H9 (cell line): ENCODE results near the gene IGLL5. TPM values are rescaled to one million over a fixed set of nuclear protein-coding genes. Genes with fewer than 3 reads are reported as not detected.

Experiments
- DNase-seq: peaks from one replicate; pipeline ENCODE4 v3.0.0-alpha.2; 2017
- H2AFZ ChIP-seq: one replicate; pipeline ENCODE4 v1.6.1; 2013; ENCODE audit warnings: mild to moderate bottlenecking, low read length, control low read depth, moderate library complexity
- H2AK5ac ChIP-seq: 2 replicates; pipeline ENCODE4 v1.6.1; 2013; ENCODE audit warnings: low read length, control low read depth, mixed read lengths; ENCODE audit not compliant: insufficient read length
- H2BK120ac ChIP-seq: one replicate; pipeline ENCODE4 v1.6.1; 2013; ENCODE audit warnings: low read depth, mild to moderate bottlenecking, low read length, control low read depth, inconsistent platforms; ENCODE audit not compliant: poor library complexity, severe bottlenecking
- H2BK12ac ChIP-seq: 2 replicates; pipeline ENCODE4 v1.6.1; 2013; ENCODE audit warnings: low read length, control low read depth, mixed read lengths, low read depth; ENCODE audit not compliant: insufficient read length
- H2BK15ac ChIP-seq: 2 replicates; pipeline ENCODE4 v1.6.1; 2013; ENCODE audit warnings: low read depth, low read length, control low read depth
- H2BK20ac ChIP-seq: one replicate; pipeline ENCODE4 v1.6.1; 2013; ENCODE audit warnings: low read depth, mild to moderate bottlenecking, low read length, control low read depth, inconsistent platforms; ENCODE audit not compliant: poor library complexity, severe bottlenecking
- H2BK5ac ChIP-seq: 2 replicates; pipeline ENCODE4 v1.6.1; 2013; ENCODE audit warnings: low read length, control low read depth, mixed read lengths; ENCODE audit not compliant: insufficient read length
- H3K14ac ChIP-seq: 2 replicates; pipeline ENCODE4 v1.6.1; 2013; ENCODE audit warnings: low read length, control low read depth; ENCODE audit not compliant: insufficient read depth
- H3K18ac ChIP-seq: 2 replicates; pipeline ENCODE4 v1.6.1; 2013; ENCODE audit warnings: low read depth, mild to moderate bottlenecking, mixed read lengths, low read length, control low read depth; ENCODE audit not compliant: insufficient read length
- H3K23ac ChIP-seq: 2 replicates; pipeline ENCODE4 v1.6.1; 2013; ENCODE audit warnings: low read length, control low read depth, mixed read lengths, low read depth; ENCODE audit not compliant: insufficient read length
- H3K23me2 ChIP-seq: 2 replicates; pipeline ENCODE4 v1.6.1; 2013; ENCODE audit warnings: low read depth, mild to moderate bottlenecking, mixed read lengths, low read length, control low read depth; ENCODE audit not compliant: insufficient read length, poor library complexity, severe bottlenecking
- H3K27ac ChIP-seq: 2 replicates; pipeline ENCODE4 v1.5.1; 2013; ENCODE audit warnings: low read length, control low read depth, mixed read lengths, low read depth; ENCODE audit not compliant: insufficient read length
- H3K27me3 ChIP-seq: 2 replicates; pipeline ENCODE4 v1.6.1; 2013; ENCODE audit warnings: low read length, control low read depth, inconsistent platforms; ENCODE audit not compliant: insufficient read depth
- H3K4ac ChIP-seq: 2 replicates; pipeline ENCODE4 v1.6.1; 2013; ENCODE audit warnings: low read depth, mild to moderate bottlenecking, control low read depth, inconsistent platforms, low read length, moderate library complexity
- H3K4me1 ChIP-seq: 2 replicates; pipeline ENCODE4 v1.6.1; 2013; ENCODE audit warnings: low read length, control low read depth, inconsistent platforms; ENCODE audit not compliant: insufficient read depth
- H3K4me2 ChIP-seq: 2 replicates; pipeline ENCODE4 v1.6.1; 2013; ENCODE audit warnings: low read length, control low read depth, mixed read lengths; ENCODE audit not compliant: insufficient read length, insufficient read depth
- H3K56ac ChIP-seq: 2 replicates; pipeline ENCODE4 v1.6.1; 2013; ENCODE audit warnings: low read depth, mild to moderate bottlenecking, mixed read lengths, low read length, control low read depth; ENCODE audit not compliant: insufficient read length
- H3K79me1 ChIP-seq: 2 replicates; pipeline ENCODE4 v1.6.1; 2013; ENCODE audit warnings: low read depth, mild to moderate bottlenecking, moderate library complexity, low read length, control low read depth, inconsistent platforms; ENCODE audit not compliant: insufficient read depth, poor library complexity, severe bottlenecking
- H3K79me2 ChIP-seq: 2 replicates; pipeline ENCODE4 v1.6.1; 2013; ENCODE audit warnings: low read length, control low read depth, inconsistent platforms; ENCODE audit not compliant: insufficient read depth
- H3K9ac ChIP-seq: 2 replicates; pipeline ENCODE4 v1.6.1; 2013; ENCODE audit warnings: low read length, control low read depth, mixed read lengths; ENCODE audit not compliant: insufficient read length; ENCODE audit errors: extremely low read depth
- H3K9me3 ChIP-seq: one replicate; pipeline ENCODE4 v1.6.1; 2013; ENCODE audit warnings: low read depth, low read length, inconsistent platforms; ENCODE audit not compliant: control insufficient read depth
- H3T11ph ChIP-seq: one replicate; pipeline ENCODE4 v1.6.1; 2013; ENCODE audit warnings: mild to moderate bottlenecking, low read length, control low read depth, inconsistent platforms
- H4K20me1 ChIP-seq: one replicate; pipeline ENCODE4 v1.6.1; 2013; ENCODE audit not compliant: control insufficient read depth, insufficient read length, insufficient read depth
- H4K5ac ChIP-seq: 2 replicates; pipeline ENCODE4 v1.6.1; 2013; ENCODE audit warnings: low read depth, mild to moderate bottlenecking, mixed read lengths, low read length, control low read depth; ENCODE audit not compliant: insufficient read length
- H4K8ac ChIP-seq: replicated peaks from 2 replicates; pipeline ENCODE4 v1.6.1; 2013; ENCODE audit warnings: low read length, control low read depth, mixed read lengths, low read depth; ENCODE audit not compliant: insufficient read length
- H4K91ac ChIP-seq: 2 replicates; pipeline ENCODE4 v1.6.1; 2013; ENCODE audit warnings: low read depth, mild to moderate bottlenecking, moderate library complexity, mixed read lengths, low read length, control low read depth; ENCODE audit not compliant: insufficient read length
- H3K27ac Mint-ChIP-seq, 3 experiments: 2 replicates in 2 of 3; 3 replicates in 1 of 3; pipeline ENCODE4 v1.8.0; 2020 to 2021; ENCODE audit warnings: mixed read lengths in 3 of 3, mild to moderate bottlenecking in 1 of 3, moderate library complexity in 1 of 3
- H3K27me3 Mint-ChIP-seq: 2 replicates; pipeline ENCODE4 v1.8.0; 2021; ENCODE audit warnings: low read depth, mild to moderate bottlenecking, moderate library complexity, mixed read lengths
- H3K36me3 Mint-ChIP-seq, 3 experiments: 2 replicates in 2 of 3; 3 replicates in 1 of 3; pipeline ENCODE4 v1.8.0; 2020 to 2021; ENCODE audit warnings: low read depth in 3 of 3, mixed read lengths in 3 of 3; ENCODE audit not compliant: insufficient read depth in 1 of 3
- H3K4me1 Mint-ChIP-seq, 2 experiments: 2 replicates each; pipeline ENCODE4 v1.8.0; 2020; ENCODE audit warnings: mixed read lengths in 2 of 2
- H3K4me3 Mint-ChIP-seq, 2 experiments: 2 replicates in 1 of 2; 3 replicates in 1 of 2; pipeline ENCODE4 v1.8.0; 2020 to 2021; ENCODE audit warnings: mild to moderate bottlenecking in 2 of 2, mixed read lengths in 2 of 2, moderate library complexity in 1 of 2
- H3K9me3 Mint-ChIP-seq, 2 experiments: 2 replicates in 1 of 2; 3 replicates in 1 of 2; pipeline ENCODE4 v1.8.0; 2020; ENCODE audit warnings: mild to moderate bottlenecking in 2 of 2, mixed read lengths in 2 of 2, moderate library complexity in 1 of 2
- WGBS: extraction: QIAGEN DNeasy Blood & Tissue Kit; methylation state at CpG from one replicate; pipeline ENCODE4 v1.1.7; 2013; ENCODE audit warnings: missing lambda C conversion rate, low lambda C conversion rate, mixed read lengths; ENCODE audit not compliant: insufficient read length; ENCODE audit errors: extremely low coverage; 5-methylcytosine and 5-hydroxymethylcytosine counted together
- total RNA-seq: library from RNA; stranded (reverse); gene quantifications from 2 replicates; pipeline ENCODE4 v1.2.1, GENCODE V29; 2021
- TF ChIP-seq, protein P1 (sequence below): fragments of 200-600 bp; sonication (generic); conservative IDR thresholded peaks from 3 replicates; pipeline ENCODE4 v1.8.0; 2021; ENCODE audit warnings: antibody characterized with exemption, mild to moderate bottlenecking

IGLL5 gene
- total RNA-seq, 1 experiment from 2014 or later: not detected

DNA sequence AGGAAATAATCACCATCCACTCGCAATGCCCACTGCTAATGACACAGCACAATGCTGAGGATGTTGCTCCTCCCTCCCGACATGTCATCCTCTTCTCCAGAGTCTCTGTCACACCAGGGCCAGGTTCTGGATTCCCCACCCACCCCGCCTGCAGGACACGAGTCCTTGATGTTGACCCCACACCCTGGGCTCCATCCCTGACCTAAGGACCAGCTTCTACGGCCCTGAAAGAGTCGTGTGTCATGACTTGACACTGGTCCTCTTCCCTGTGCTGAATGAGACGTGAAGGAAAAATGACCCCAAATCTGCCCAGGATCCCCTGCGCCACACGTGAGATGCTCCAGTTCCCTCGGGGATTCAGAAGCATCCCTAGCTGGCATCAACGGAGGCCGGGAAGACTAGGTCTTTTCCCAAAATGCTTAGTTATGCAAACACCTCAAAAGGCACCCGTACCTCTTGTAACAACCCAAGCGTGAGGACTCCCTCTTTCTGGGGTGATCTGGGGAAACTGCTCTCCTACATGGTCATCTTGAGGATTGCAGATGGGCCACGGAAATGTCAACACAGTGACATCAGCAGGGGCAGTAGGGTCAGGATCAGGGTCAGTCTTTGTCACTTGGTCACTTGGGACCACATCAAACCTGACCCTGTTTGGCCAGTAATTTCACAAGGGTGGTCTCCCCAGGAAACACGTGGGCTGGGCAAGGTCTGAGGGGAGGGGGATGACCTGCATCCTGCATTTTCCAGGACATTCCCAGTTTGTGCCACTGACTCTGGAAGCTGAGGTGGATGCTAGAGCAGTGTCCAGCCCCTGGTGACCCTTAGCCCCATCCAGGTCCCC is 42.0 kb downstream of the IGLL5 start:
- Mint-ChIP-seq H3K27me3 (peaks cover 91% of the 10 kb centered on the region), H3K9me3 (no peaks in the 10 kb centered on the region), H3K27ac (no peak overlapping the region), H3K4me3 (no peak overlapping the region; a peak in 1 of 5 replicates), H3K4me1 (peaks cover 12 to 20% of the 10 kb centered on the region in 2 experiments), H3K36me3 (no peaks in the 10 kb centered on the region; a peak in 1 of 7 replicates)
- H3K9me3 ChIP-seq: no peaks in the 10 kb centered on the region
- no peak overlapping the region for H3K18ac ChIP-seq
- no peak overlapping the region for H2BK15ac ChIP-seq
- DNase-seq: no peak
- peaks cover 2% of the 10 kb centered on the region; the same call in 1 of the 2 replicates for H3K27me3 ChIP-seq
- no CpG with 5 or more reads among the region's 16 CpGs for WGBS
- no peak overlapping the region for H4K91ac ChIP-seq
- no peak overlapping the region for H2BK20ac ChIP-seq
- no peak overlapping the region for H2BK5ac ChIP-seq
- no peak overlapping the region for H3K27ac ChIP-seq
- no peak overlapping the region for H3K4me2 ChIP-seq
- peaks cover 4% of the 10 kb centered on the region; the same call in 1 of the 2 replicates for H3K4me1 ChIP-seq
- no peak overlapping the region for H3K23ac ChIP-seq
- H3K9ac ChIP-seq: no peak overlapping the region
- no peak overlapping the region for H3K14ac ChIP-seq
- H3K23me2 ChIP-seq: no peaks in the 10 kb centered on the region
- no peak overlapping the region for H3T11ph ChIP-seq
- TF ChIP-seq, protein P1, sequence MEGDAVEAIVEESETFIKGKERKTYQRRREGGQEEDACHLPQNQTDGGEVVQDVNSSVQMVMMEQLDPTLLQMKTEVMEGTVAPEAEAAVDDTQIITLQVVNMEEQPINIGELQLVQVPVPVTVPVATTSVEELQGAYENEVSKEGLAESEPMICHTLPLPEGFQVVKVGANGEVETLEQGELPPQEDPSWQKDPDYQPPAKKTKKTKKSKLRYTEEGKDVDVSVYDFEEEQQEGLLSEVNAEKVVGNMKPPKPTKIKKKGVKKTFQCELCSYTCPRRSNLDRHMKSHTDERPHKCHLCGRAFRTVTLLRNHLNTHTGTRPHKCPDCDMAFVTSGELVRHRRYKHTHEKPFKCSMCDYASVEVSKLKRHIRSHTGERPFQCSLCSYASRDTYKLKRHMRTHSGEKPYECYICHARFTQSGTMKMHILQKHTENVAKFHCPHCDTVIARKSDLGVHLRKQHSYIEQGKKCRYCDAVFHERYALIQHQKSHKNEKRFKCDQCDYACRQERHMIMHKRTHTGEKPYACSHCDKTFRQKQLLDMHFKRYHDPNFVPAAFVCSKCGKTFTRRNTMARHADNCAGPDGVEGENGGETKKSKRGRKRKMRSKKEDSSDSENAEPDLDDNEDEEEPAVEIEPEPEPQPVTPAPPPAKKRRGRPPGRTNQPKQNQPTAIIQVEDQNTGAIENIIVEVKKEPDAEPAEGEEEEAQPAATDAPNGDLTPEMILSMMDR: no peak
- H4K5ac ChIP-seq: no peak overlapping the region
- no peak overlapping the region for H4K8ac ChIP-seq
- H2BK120ac ChIP-seq: no peak overlapping the region
- H3K56ac ChIP-seq: no peak overlapping the region
- no peak overlapping the region for H2BK12ac ChIP-seq
- H2AFZ ChIP-seq: no peak overlapping the region
- H3K4ac ChIP-seq: no peak overlapping the region
- H3K79me2 ChIP-seq: no peaks in the 10 kb centered on the region
- H2AK5ac ChIP-seq: no peak overlapping the region
- H4K20me1 ChIP-seq: no peaks in the 10 kb centered on the region
- H3K79me1 ChIP-seq: no peaks in the 10 kb centered on the region
